PC-3 (cell line): Measurements from ENCODE around the gene TANK.

Experiments
- CTCF ChIP-seq: fragments of 300-600 bp; sonication (generic); conservative IDR thresholded peaks from 2 replicates; pipeline ENCODE4 v1.5.1; 2017; ENCODE audit warnings: antibody characterized with exemption, low read depth, mild to moderate bottlenecking, low read length
- EZH2 ChIP-seq: fragments of 300-600 bp; sonication (generic); IDR thresholded peaks from one replicate; pipeline ENCODE4 v1.6.1; 2017; ENCODE audit warnings: antibody characterized with exemption, mild to moderate bottlenecking, low read length; ENCODE audit not compliant: unreplicated experiment
- EZH2phosphoT487 ChIP-seq: fragments of 300-600 bp; sonication (generic); IDR thresholded peaks from 2 replicates; pipeline ENCODE4 v1.6.1; 2018; ENCODE audit warnings: mild to moderate bottlenecking, antibody characterized with exemption, low read length, borderline replicate concordance

GRCh38 chr2:161243905-161244304, 83.7 kb downstream of the TANK start:
- no peak for TF ChIP-seq CTCF
- TF ChIP-seq EZH2phosphoT487, result no peak
- TF ChIP-seq EZH2, result no peak
